ENCODE results near the gene MTA2. TPM values are rescaled to one million over a fixed set of nuclear protein-coding genes. Genes with fewer than 3 reads are reported as not detected.

The MTA2 gene
- total and polyA plus RNA-seq, 2 of the 8 experiments (the other 6 are each of a cell fraction or from before 2014, with no cell fraction given): 25.7 to 114 TPM

DNA sequence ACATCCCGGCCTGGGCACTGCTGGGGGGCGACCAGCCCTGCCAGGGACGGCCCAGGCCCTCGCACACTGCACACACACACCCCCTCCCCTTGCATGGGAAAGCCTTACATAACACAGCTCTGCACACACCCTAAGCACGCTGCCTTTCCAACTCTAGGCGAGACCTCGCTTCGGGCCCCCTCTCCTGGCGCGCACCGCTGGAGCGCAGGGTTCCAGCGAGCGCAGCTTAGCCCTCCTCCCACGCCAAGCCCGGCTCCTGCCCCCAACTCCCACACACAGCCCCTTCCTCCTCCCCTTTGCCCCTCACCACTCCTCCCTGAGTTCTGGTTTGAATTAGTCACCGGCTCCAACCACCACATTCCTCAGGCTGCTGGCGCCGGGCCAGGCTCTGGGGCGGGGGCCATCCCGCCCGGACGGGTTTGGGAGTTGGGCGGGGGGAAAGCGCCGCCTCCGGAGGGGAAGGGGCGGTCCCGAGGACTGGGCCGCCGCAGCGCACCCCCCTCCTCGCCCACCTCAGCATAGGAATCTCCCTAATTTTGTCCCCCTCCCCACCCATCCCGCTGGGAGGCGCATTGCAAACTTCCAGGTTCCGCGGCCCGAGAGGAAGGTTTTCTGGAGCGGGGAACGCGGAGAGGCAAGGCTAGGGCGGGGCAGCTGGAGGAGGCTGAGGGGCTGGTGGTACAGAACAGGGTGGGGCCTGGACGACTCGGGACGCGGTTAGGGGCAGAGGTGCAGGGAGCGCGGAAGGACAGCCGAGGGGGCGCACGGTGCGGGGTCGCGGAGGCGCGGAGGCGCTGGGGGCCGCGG is 56.0 kb downstream of the MTA2 start:
- Histone ChIP-seq H2BK12ac (ENCODE audit: low read depth, low read length) (peak overlapping the region; percentile 84; the same call in 1 of the 2 replicates), H3K27me3 (replicated peaks in 1 of 4; ENCODE audit: control insufficient read depth in 3 of 4, extremely low read depth in 1 of 4, insufficient read depth in 3 of 4, low read length in 3 of 4) (peaks cover 34 to 66% (median 61%) of the 10 kb centered on the region in 4 experiments), H3K23ac (ENCODE audit: insufficient read length) (no peak overlapping the region), H4K91ac (replicated peaks; ENCODE audit: insufficient read length, low read length) (peak overlapping the region; percentile 77), H4K8ac (ENCODE audit: extremely low read depth, insufficient read depth, low read length) (peak overlapping the region; percentile 76; the same call in 1 of the 2 replicates), H2BK20ac (ENCODE audit: low read length) (0 out of 2 replicates have a peak overlapping the region, but pooled peaks have one; percentile 32), H2BK120ac (replicated peaks; ENCODE audit: low read depth, low read length) (peak overlapping the region; percentile 63), H3K79me2 (ENCODE audit: control insufficient read depth in 1 of 2, insufficient read depth in 2 of 2, low read length in 2 of 2) (no peaks in the 10 kb centered on the region; a peak in 1 of 4 replicates), H3K9ac (replicated peaks in 1 of 4; ENCODE audit: extremely low read depth in 1 of 4, low read depth in 3 of 4, low read length in 3 of 4) (peak overlapping the region in 2 of 4 experiments; percentile 51 to 53; a peak in 2 of 7 replicates), H2BK5ac (ENCODE audit: low read depth, low read length) (peak overlapping the region; percentile 44; the same call in 1 of the 2 replicates), H3K27ac (ENCODE audit: low read depth, low read length) (no peak overlapping the region), H3K36me3 (ENCODE audit: control insufficient read depth in 2 of 4, insufficient read depth in 4 of 4, low read length in 3 of 4) (no peaks in the 10 kb centered on the region), H3K14ac (ENCODE audit: insufficient read length) (no peak overlapping the region), H3K4me2 (ENCODE audit: insufficient read depth in 1 of 2, low read depth in 2 of 2, low read length in 2 of 2) (peak overlapping the region; percentile 87 to 97), H4K20me1 (replicated peaks in 1 of 2; ENCODE audit: control insufficient read depth in 1 of 2, insufficient read depth in 2 of 2, low read length in 2 of 2) (peaks cover 8 to 14% of the 10 kb centered on the region in 2 experiments), H3K4ac (replicated peaks; ENCODE audit: insufficient read length, low read depth, low read length) (no peak overlapping the region), H4K5ac (ENCODE audit: insufficient read length, low read depth, low read length) (no peak overlapping the region), H3K56ac (replicated peaks; ENCODE audit: insufficient read length, low read depth, low read length) (no peak overlapping the region), H2BK15ac (ENCODE audit: low read length) (no peak overlapping the region), H3K4me3 (ENCODE audit: extremely low read depth in 1 of 4, insufficient read depth in 2 of 4, low read depth in 3 of 4, low read length in 4 of 4) (peak overlapping the region; percentile 38 to 73 (median 67)), H2AK5ac (ENCODE audit: low read depth, low read length) (no peak overlapping the region), H3K9me3 (ENCODE audit: insufficient read depth in 2 of 2, low read depth in 1 of 2, low read length in 1 of 2) (no peaks in the 10 kb centered on the region), H2AFZ (ENCODE audit: low read length) (no peak overlapping the region), H3K18ac (ENCODE audit: extremely low read depth, low read length) (peak overlapping the region; percentile 83), H3K4me1 (replicated peaks in 1 of 4; ENCODE audit: control insufficient read depth in 3 of 4, insufficient read depth in 4 of 4, low read length in 3 of 4) (peaks cover 5 to 35% (median 22%) of the 10 kb centered on the region in 4 experiments), H3K23me2 (ENCODE audit: low read depth, low read length) (peaks cover 27% of the 10 kb centered on the region), H3K79me1 (ENCODE audit: low read depth, low read length) (no peaks in the 10 kb centered on the region)
- FAIRE-seq: no peak
- 3% methylated on average over 32 of the region's 59 CpGs; no CpG with 5 or more reads in 1 of the 2 experiments for WGBS, 2 experiments (ENCODE audit: extremely low coverage in 1 of 2, insufficient coverage in 1 of 2, insufficient read length in 1 of 2, insufficient replicate concordance in 2 of 2, low coverage in 1 of 2, low lambda C conversion rate in 2 of 2, missing lambda C conversion rate in 1 of 2)
- ChIA-PET CTCF (ENCODE audit: partially characterized antibody) (interaction anchor here (0.6 to 5.1 kb wide), 9 partner anchors 10 to 153 kb away, joined by 3 to 179 read pairs (median 34); no protein-coding TSS in a partner anchor), POLR2A (ENCODE audit: partially characterized antibody) (interaction anchor here (0.8 to 7.5 kb wide), 7 partner anchors 7 to 120 kb away, joined by 3 to 59 read pairs (median 4); partner anchors contain the start of genes C11orf98 and CSKMT)
- peak; percentile 53 to 85 for DNase-seq (ENCODE audit: low read depth in 1 of 2, low spot score in 2 of 2)
- TF ChIP-seq SP1 (IDR thresholded peaks at IDR 0.05; ENCODE audit: low read depth, low read length) (peak; percentile 35; the same call in 1 of the 2 replicates), RNF2 (IDR thresholded peaks at IDR 0.05; ENCODE audit: borderline replicate concordance, low read depth, low read length, missing control alignments, poor library complexity, severe bottlenecking) (peak; percentile 11), MAFK (IDR thresholded peaks at IDR 0.05; ENCODE audit: low read depth, low read length) (no peak), KDM4A (IDR thresholded peaks at IDR 0.05; ENCODE audit: low read depth, low read length, severe bottlenecking) (peak; percentile 66), BCL11A (IDR thresholded peaks at IDR 0.05; ENCODE audit: low read depth in 2 of 2, low read length in 2 of 2) (no peak), CTBP2 (IDR thresholded peaks at IDR 0.05; ENCODE audit: borderline replicate concordance, insufficient read depth, insufficient read length, low read length) (no peak), EGR1 (IDR thresholded peaks at IDR 0.05; ENCODE audit: borderline replicate concordance, low read depth, low read length) (peak; percentile 94; the same call in 1 of the 2 replicates), MAX (IDR thresholded peaks at IDR 0.05) (peak; percentile 58), JUND (IDR thresholded peaks at IDR 0.05; ENCODE audit: low read length) (peak; percentile 31; the same call in 1 of the 2 replicates), ASH2L (IDR thresholded peaks at IDR 0.05; ENCODE audit: low read length) (peak; percentile 29)

All from H1 (cell line).